ENCODE measurements around the gene CD52.
"Not testable (repeated sequence)": the region's sequence is repeated elsewhere in the genome, so short reads cannot be mapped to it uniquely, and the experiment has no call there.

Gene CD52

DNA sequence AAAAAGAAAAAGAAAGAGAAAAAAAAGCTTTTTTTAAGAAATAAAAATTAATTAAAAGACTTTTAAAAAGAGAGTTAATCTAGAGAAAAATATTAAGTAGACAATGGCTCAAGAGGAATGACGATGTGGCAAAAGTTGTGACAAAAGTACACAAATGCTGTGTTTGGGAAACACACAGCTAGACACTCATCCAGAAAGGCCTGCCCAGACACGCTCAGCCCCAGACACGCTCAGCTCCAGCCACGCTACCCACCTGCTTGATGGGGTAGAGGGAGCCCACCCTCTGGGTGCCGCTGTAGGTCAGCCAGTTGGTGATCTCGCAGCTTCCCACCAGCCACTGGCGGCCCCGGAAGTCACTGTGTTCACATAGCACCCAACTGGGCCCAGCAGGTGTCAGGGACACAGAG, 10.2 kb downstream of the CD52 start:
- DNase-seq (ENCODE audit: low read depth in 2 of 3, low spot score in 2 of 3): no peak

DNA sequence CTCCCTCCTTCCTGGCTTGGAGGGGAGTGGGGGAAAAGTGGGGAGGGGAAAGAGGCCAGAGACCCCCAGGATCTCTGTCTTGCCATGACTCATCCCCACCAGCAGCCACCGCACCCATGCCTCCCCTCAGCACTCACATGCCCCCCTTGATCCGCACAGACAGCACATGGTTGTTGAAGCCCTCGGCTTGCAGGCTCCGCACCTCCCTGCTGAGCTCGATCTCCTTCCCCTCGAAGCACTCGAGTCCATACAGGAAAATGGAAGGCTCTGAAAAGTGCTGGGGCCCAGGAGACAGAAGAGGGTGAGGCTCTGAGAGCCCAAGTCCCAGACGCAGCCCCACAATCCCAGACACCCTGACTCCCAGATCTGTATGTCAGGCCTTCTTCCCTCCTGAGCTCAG, 10.8 kb downstream of the CD52 start:
- DNase-seq (ENCODE audit: low read depth in 2 of 3, low spot score in 2 of 3): no peak

DNA sequence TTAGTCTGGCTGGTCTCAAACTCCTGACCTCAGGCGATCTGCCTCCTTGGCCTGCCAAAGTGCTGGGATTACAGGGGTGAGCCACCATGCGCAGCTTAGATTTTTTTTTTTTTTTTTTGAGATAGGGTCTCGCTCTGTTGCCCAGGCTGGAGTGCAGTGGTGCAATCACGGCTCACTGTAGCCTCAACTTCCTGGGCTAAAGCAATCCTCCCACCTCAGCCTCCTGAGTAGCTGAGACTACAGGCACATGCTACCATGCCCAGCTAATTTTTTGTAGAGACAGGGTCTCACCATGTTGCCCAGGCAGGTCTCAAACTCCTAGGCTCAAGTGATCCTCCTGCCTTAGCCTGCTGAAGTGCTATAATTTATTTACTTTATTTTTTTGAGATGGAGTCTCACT, 11.6 kb downstream of the CD52 start:
- DNase-seq (ENCODE audit: low read depth in 2 of 3, low spot score in 2 of 3): not testable (repeated sequence)

DNA sequence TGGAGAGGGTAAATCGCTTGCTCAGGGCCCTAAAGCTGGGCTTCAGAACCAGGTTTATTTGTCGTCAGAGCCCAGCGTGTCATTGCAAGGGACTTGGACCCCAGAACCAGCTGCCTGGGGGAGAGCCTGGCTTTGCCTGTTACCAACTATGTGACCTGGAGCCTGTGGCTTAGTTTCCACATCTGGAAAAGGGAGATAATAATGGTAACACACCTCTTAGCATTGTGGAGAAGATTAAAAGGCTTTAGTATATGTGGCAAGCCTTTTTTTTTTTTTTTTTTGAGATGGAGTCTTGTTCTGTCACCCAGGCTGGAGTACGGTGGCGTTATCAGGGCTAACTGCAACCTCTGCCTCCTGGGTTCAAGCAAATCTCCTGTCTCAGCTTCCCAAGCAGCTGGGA, 12.5 kb downstream of the CD52 start:
- no peak for DNase-seq (ENCODE audit: low read depth in 2 of 3, low spot score in 2 of 3)

DNA sequence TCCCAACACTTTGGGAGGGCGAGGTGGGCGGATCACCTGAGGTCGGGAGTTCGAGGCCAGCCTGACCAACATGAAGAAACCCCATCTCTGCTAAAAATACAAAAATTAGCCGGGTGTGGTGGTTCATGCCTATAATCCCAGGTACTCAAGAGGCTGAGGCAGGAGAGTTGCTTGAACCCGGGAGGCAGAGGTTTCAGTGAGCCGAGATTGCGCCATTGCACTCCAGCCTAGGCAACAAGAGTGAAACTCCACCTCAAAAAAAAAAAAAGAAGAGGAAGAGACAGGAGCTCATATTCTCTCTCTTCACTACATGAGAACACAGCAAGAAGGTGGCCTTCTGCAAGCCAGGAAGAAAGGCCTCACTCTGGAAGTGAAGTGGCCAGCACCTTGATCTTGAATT, 15.6 kb downstream of the CD52 start:
- DNase-seq (ENCODE audit: low read depth in 2 of 3, low spot score in 2 of 3): not testable (repeated sequence)

DNA sequence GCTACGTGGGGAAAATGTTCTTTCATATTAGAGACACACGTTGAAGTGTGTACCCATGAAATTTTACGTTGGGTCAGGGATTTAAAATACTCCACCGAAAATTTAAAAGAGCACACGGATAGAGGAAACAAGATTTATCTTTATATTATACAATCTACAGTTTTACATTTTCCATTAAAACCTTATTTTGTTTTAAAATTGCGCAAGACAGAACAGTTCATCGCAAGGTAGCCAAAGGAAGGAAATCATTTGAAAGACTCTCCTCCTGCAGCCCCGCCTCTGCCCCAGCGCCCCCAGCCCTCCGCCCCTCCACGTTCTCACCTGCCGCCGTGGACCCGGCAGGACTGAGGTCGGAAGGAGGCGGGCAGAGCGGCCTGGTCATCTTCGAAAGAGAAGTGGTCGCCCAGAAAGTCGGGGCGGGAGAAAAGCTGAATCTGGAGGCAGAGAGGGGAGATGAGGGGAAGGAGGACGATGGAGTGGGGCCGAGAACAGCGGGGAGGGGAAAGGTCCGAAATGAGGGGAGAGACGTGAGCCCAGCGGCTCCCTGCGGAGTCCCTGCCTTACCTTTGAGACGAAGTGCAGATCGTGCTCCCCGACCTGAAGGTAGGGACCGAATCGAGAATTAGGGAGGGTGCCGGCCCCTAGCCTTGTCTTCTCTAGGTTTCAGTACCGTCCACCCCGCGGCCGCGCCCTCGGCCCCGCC, 18.2 kb downstream of the CD52 start:
- no peak for DNase-seq (ENCODE audit: low read depth in 2 of 3, low spot score in 2 of 3)

DNA sequence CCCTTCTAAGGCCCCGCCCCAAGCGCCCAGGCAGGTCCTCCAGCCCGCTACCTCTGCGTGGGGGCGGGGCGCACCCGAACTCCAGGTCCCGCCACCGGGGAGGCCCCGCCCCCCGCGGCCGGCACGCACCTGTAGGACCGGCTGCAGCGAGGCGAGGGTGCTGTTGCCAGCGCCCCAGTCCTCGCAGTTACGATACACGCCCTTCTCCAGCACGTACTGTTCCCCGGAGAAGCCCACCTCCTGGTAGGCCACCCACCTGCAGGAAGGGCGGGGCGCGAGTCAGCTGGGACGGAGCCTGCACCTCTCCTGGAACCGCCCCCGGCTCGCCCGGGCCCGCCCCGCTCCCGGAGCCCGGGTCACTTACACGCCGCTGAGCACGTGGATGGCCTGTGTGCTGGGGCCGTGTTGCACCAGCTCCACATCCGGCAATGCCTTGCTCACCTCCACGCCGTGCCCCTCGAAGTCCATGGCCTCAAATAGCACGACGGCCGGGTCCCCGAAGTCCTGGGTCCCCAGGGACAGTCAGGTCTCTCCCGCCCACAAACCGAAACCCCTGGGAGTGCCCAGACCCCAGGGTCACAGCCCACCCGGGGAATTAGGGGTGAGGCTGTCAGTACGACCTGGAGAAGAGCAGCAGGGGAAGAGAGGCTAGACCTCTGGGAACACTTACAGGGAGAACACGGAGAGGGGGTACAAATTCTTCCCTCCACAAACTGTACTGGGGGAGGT, 18.9 kb downstream of the CD52 start:
- peak in 2 of 3 experiments; percentile 65 to 67 for DNase-seq (ENCODE audit: low read depth in 2 of 3, low spot score in 2 of 3)

DNA sequence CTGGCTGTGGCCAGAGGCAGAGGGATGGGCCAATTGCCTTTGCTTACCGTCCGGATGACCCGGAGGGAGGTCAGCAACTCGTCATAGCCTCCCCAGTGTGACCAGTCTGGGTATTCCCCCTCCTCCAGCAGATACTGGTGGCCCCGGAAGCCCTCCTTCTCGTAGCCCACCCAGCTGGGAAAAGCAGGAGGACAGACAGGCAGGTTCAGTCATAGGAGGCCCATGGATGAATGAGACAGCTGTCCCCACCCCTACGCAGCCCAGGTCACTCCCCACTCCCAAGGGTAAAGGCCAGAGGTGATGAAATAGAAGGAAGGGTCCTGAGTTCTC, 19.4 kb downstream of the CD52 start:
- DNase-seq (ENCODE audit: low read depth in 2 of 3, low spot score in 2 of 3): no peak

DNA sequence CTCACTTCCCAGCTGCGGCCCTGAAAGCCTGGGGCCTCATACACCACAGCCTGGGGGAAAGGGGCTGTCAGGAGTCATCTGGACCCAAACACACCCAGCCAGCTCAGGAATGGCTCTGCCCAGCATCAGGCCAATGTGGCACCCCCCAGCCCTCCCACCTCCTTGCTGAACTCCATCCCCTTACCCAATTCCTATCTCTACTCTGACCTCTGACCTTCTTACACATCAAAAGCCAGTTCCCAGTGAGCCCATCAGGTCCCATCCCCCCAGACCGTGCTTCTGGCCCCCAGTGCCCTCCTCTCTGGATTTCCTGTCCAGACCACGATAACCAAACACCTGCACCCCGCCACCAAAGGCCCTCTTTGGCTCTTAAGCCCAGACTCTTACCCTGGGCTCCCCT, 19.9 kb downstream of the CD52 start:
- DNase-seq (ENCODE audit: low read depth in 2 of 3, low spot score in 2 of 3): no peak

DNA sequence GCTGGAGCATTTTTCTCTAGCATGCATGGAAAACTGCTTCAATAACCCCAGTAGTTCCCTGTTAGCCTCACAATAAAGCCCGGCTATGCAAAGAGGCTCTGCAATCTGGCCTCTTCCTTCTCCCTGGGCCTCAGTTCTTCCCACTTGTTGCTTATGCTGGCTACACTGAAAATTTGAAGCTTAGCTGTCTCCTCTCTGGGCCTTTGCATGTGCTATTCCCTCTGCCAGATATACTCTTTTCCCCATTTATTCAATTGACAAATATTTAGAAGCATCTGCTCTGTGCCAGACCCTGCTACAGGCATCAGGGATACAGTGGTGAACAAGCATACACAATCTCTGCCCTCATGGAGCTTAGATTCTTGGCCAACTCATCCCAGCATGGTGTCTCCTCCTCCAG, 20.9 kb downstream of the CD52 start:
- DNase-seq (ENCODE audit: low read depth in 2 of 3, low spot score in 2 of 3): no peak

DNA sequence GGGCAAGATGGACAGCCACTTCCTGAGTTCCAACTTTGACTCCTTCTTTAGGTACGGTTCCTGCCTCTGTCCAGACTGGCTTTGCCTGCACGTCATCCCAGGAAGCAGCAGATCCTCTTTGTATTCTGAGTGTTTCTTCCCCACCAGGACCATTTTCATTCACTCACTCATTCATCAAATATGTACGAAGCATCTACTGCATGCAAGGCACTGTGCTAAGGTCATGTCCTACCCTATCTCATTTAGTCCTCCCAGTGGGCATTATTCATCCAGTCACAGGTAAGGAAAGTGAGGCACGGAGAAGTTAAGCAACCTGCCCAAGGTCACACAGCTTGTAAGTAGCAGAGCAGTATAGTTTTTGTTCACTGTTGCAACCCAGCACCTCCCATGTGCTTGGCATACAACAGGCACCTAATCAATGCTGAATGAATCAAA, 22.3 kb downstream of the CD52 start:
- DNase-seq (ENCODE audit: low read depth in 2 of 3, low spot score in 2 of 3): no peak

DNA sequence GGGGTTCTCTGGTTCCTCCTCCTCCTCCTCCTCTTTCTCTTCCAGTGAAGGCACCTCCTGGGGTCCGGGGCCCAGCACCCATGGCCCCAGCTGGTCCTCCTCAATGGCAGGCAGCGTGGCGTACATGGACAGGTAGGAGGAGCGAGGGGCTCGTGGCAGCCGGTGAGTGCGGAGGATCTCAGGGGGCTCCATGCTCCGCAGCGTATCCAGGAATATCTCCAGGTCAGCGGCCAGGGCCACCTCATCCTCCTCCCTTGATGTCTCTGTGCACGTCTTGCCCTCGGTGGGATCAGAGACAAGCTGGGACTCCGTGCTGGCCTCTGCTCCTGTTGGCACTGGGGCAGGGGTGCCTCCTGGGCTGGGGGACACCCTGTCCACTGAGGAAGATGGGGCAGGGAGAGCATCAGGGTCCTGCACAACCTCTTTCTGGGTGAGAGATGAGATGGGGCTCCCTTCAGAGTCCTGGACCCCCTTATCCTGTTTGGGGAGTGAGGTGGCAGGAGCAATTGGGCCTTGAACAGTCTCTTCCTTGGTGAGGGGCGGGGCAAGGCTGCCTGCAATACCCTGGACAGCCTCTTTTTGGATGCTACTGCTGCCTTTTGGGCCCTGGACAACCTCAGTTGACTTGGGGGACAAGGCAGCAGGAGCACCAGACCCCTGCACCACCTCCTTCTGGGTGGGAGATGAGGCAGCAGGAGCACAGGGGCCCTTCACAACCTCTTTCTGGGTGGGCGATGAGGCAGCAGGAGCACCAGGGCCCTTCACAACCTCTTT, 26.6 kb downstream of the CD52 start:
- DNase-seq (ENCODE audit: low read depth in 2 of 3, low spot score in 2 of 3): no peak

DNA sequence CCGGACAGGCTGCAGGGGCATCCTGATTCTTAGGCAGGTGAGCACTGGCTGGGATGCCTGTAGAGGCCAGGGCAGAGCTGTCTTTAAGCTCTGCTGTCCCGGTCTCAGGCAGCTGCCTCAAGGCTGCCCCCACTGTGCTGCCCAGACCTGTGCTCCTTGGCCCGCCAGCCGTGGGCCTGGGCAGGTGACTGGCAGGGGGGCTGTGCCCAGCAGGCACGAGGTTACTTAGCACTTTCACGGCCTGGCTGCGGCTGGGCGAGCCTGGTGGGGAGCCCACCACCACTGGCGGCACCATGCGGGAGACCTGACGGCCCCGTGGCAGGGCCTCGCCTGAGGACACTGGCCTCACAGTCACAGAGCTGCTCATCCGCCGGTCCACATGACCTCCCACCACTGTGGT, 28.0 kb downstream of the CD52 start:
- DNase-seq (ENCODE audit: low read depth in 2 of 3, low spot score in 2 of 3): no peak

DNA sequence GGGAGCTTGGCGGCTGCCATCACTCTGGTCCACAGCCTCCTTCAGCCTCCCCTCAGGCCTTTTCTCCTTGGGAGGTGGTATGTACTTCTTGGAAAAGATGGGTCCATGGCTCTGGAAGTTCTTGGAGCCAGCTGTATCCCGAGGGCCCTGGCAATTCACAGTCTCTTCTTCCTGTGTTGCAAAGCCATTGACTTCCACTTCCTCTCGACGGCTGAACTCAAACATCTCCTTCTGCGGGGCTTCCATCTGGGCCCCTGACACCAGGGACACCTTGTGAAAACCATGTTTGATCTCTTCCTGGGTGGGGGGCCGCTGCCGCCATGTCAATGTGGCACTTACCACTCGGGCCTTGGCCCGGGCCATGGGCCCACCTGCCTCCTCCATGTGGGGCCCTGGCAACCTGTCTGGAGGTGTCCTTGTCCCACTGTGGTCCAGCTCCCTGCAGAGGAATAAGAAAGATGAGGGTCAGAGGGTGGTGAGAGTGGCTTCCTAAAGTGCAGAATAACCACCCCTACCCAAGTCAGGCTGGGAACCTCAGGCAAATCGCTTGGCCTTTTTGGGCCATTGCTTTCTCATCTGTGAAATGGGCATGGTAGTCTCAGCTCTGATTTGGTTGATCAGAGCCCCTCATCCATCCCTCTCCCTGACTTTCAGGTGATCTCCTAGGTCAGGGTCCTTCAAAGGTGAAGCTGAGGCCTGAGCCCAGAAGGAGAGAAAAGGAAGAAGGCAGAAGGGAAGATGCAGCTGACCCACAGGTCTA, 28.7 kb downstream of the CD52 start:
- no peak for DNase-seq (ENCODE audit: low read depth in 2 of 3, low spot score in 2 of 3)

DNA sequence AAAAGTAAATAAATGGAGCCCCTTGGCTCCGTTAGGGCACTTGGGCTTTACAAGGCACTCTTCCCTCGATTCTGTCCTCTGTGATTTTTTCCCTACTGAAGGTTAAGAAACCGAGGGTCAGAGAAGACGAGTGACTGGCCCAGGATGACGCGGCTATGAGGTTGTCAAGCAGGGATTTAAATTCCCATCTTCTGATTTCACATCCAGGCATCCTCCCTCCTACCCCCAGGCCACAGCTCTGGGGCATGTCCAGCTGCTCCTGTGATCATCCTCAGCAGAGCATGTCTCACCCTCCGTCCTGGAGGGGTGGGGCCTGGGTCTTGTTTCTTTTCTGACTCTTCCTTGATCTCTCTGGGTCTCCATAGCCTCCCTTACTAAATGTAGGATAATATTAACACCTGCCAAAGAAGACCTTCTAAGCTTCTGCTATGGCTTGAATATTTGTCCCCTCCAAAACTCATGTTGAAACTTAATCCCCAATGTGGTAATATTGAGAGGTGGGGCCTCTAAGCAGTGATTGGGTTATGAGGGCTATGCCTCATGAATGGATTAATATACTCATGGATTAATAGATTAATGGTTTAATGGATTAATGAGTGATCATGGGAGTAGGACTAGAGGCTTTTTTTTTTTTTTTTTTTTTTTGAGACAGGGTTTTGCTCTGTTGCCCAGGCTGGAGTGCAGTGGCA, 31.6 kb downstream of the CD52 start:
- no peak for DNase-seq (ENCODE audit: low read depth in 2 of 3, low spot score in 2 of 3)

DNA sequence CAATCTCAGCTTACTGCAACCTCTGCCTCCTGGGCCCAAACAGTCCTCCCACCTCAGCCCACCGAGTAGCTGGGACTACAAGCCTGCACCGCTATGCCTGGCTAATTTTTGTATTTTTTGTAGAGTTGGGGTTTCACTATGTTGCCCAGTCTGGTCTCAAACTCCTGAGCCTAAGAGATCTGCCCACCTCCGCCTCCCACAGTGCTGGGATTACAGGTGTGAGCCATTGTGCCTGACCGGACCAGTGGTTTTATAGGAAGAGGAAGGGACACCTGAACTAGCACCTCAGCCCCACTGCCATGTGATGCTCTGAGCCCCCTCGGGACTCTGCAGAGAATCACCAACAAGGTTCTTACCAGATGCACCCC, 32.1 kb downstream of the CD52 start:
- no peak for DNase-seq (ENCODE audit: low read depth in 2 of 3, low spot score in 2 of 3)

DNA sequence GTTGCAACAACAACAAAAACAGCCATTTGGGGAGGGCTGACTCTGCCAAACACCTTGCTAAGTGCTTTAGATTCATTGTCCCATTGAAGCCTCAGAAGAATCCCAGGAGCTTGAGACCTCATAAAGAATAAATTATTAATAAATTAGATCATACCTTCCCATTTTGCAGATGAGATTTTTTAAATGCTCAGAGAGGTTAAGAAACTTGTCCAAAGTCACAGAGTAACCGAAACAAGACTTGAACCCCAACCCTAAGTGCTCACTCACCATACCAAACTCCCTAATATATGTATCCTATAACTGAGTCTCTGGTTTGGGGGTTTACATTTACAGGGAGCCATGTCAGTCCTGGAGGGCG, 32.6 kb downstream of the CD52 start:
- DNase-seq (ENCODE audit: low read depth in 2 of 3, low spot score in 2 of 3): no peak

DNA sequence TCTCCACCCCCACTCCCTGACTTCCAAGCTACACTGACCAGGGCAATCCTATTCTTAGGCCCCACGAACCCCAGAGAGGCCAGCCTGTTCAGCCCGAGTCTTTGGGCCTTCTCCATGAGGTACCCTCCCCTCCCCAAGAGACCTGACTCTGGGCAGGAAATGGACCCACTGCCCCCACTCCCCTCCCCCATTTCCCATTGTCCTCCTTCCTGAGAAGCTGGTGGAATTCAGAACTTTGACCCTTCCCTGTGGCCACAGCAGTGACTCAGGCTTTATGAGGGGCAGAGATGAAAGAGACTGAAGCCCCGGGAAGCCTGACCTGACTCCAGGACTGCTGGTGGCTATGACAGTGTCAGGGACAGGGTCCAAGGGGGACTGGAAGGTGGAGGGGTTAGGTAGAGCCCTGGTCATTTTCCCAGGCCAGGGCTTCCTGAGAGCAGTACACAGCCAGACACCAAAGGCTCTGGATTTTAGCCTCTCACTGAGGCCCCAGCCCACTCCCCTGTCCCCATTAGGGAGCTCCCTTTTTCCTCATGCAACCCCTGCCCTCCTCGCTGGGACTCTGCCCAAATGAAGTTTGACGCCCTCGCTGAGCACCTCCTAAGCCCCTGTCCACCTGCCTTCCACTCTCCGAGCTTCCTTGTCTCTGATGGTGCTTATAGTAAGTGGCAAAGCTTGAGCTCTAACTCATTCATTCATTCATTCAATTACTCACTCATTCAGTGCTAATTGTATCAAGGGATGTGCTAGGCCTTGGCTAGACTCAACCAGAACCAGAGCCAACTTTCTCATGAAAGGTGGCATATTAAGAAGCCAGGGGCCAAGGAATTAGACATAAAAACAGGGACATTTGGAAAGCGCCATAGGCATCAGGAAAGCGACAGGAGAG, 33.2 kb downstream of the CD52 start:
- no peak for DNase-seq (ENCODE audit: low read depth in 2 of 3, low spot score in 2 of 3)

DNA sequence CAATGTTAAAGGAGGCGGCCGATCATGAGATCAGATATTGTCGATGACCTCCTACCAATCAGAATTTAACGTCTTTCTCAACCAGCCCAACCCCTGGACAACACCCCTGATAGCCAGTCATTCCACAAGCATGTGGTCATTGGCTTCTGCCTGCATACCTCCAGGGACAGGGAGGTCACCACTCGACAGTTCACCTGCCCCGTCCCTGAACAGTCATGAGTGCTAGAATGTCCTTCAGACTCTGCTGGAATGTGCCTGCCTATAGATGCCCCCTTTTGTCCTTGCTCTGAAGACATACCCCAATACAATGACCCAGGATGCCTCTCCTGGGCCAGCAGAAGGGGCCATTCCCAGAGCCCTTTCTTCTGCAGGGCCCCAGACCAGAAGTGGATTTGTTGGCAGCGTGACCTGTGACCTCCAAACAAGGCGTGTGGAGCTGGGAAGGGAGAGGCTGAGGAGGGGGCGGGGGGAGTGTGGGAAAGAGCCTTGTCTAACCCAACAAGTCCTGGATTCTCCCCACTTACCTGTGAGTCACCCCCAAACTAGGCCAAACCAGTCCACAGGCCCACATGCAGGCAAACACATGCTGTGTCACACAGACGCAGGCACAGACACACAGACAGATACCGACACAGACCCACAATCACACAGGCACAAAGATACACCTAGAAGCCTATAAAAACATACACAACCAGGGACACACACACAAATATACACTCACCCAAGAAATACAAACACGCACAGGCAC, 34.0 kb downstream of the CD52 start:
- no peak for DNase-seq (ENCODE audit: low read depth in 2 of 3, low spot score in 2 of 3)

DNA sequence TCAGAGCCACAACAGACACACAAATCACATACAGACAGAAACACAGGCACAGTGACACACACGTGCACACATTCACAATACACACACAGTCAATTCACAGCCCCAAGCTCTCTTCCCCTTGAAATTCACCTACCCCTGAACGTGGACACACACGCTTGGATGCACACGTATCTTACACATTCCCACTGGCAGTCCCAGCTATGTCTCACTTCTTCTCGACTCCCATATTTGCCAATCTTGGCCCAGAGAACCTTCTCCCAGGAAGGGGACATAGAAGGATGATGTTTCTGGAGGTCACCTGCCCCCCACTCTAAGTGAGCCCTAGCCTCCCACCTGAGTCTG, 34.6 kb downstream of the CD52 start:
- DNase-seq (ENCODE audit: low read depth in 2 of 3, low spot score in 2 of 3): no peak
